ENCODE measurements around the gene TMED10. TPM values are rescaled to one million over a fixed set of nuclear protein-coding genes. Genes with fewer than 3 reads are reported as not detected.
"Not testable (repeated sequence)": the region's sequence is repeated elsewhere in the genome, so short reads cannot be mapped to it uniquely, and the experiment has no call there.

The TMED10 gene
- total RNA-seq, 1 donor from 2014 or later, result 186 TPM

GRCh38 chr14:75128596-75128990 lies 47.8 kb downstream of the TMED10 start:
- no peak for TF ChIP-seq CTCF (conservative IDR thresholded peaks at IDR 0.05)
- H3K4me3 Mint-ChIP-seq, result peak overlapping the region; percentile 47
- peaks cover 35% of the 10 kb centered on the region for H3K4me1 Mint-ChIP-seq
- no peak overlapping the region for H3K27ac Mint-ChIP-seq (ENCODE audit: unreplicated experiment)
- no peaks in the 10 kb centered on the region for H3K27me3 Mint-ChIP-seq (ENCODE audit: low read depth)
- H3K9me3 Mint-ChIP-seq, result no peaks in the 10 kb centered on the region
- peaks cover 9% of the 10 kb centered on the region for H3K36me3 Mint-ChIP-seq (ENCODE audit: low read depth)
- DNase-seq (ENCODE audit: low read depth, low spot score), result no peak

GRCh38 chr14:75127903-75128595 lies 48.4 kb downstream of the TMED10 start:
- peak overlapping the region; percentile 25 for H3K27ac Mint-ChIP-seq (ENCODE audit: unreplicated experiment)
- no peak for DNase-seq (ENCODE audit: low read depth, low spot score)
- no peaks in the 10 kb centered on the region for H3K9me3 Mint-ChIP-seq
- TF ChIP-seq CTCF (conservative IDR thresholded peaks at IDR 0.05), result no peak
- peaks cover 6% of the 10 kb centered on the region for H3K36me3 Mint-ChIP-seq (ENCODE audit: low read depth)
- peak overlapping the region; percentile 83 for H3K4me3 Mint-ChIP-seq
- no peaks in the 10 kb centered on the region for H3K27me3 Mint-ChIP-seq (ENCODE audit: low read depth)
- peaks cover 35% of the 10 kb centered on the region for H3K4me1 Mint-ChIP-seq

- H3K27ac Mint-ChIP-seq (ENCODE audit: unreplicated experiment), result peak overlapping the region; percentile 99
- H3K4me3 Mint-ChIP-seq, result peak overlapping the region; percentile 97
- DNase-seq (ENCODE audit: low read depth, low spot score); H3K36me3 Mint-ChIP-seq (ENCODE audit: low read depth); H3K9me3 Mint-ChIP-seq; H3K27me3 Mint-ChIP-seq (ENCODE audit: low read depth): not testable (repeated sequence)
- peaks cover 33% of the 10 kb centered on the region for H3K4me1 Mint-ChIP-seq
Observed at GRCh38 chr14:75127474-75127820, 49.0 kb downstream of the TMED10 start.

- peak within 1 kb of the TSS; percentile 99 for H3K27ac Mint-ChIP-seq (ENCODE audit: unreplicated experiment)
- peaks cover 30% of the 10 kb centered on the region for H3K4me1 Mint-ChIP-seq
- peak; percentile 82 for DNase-seq (ENCODE audit: low read depth, low spot score)
- no peak for TF ChIP-seq CTCF (conservative IDR thresholded peaks at IDR 0.05)
- peak within 1 kb of the TSS; percentile 97 for H3K4me3 Mint-ChIP-seq
- no peaks in the 10 kb centered on the region for H3K36me3 Mint-ChIP-seq (ENCODE audit: low read depth)
- H3K27me3 Mint-ChIP-seq (ENCODE audit: low read depth), result no peaks in the 10 kb centered on the region
- no peaks in the 10 kb centered on the region for H3K9me3 Mint-ChIP-seq
Observed at GRCh38 chr14:75126679-75127473, 49.5 kb downstream of the TMED10 start, which contains the start of gene NEK9. NEK9 (minus strand) TSS chr14:75127048; CDS start chr14:75126921, 127 bp downstream.

GRCh38 chr14:75126121-75126544 lies 50.3 kb downstream of the TMED10 start:
- Mint-ChIP-seq H3K36me3 (ENCODE audit: low read depth) (no peaks in the 10 kb centered on the region), H3K4me3 (peak overlapping the region; percentile 97), H3K9me3 (no peaks in the 10 kb centered on the region), H3K27ac (ENCODE audit: unreplicated experiment) (peak overlapping the region; percentile 94), H3K4me1 (peaks cover 30% of the 10 kb centered on the region), H3K27me3 (ENCODE audit: low read depth) (no peaks in the 10 kb centered on the region)
- no peak for TF ChIP-seq CTCF (conservative IDR thresholded peaks at IDR 0.05)
- DNase-seq (ENCODE audit: low read depth, low spot score), result no peak

- no peak for DNase-seq (ENCODE audit: low read depth, low spot score)
- peaks cover 30% of the 10 kb centered on the region for H3K4me1 Mint-ChIP-seq
- peak overlapping the region; percentile 97 for H3K4me3 Mint-ChIP-seq
- no peaks in the 10 kb centered on the region for H3K36me3 Mint-ChIP-seq (ENCODE audit: low read depth)
- no peak for TF ChIP-seq CTCF (conservative IDR thresholded peaks at IDR 0.05)
- no peaks in the 10 kb centered on the region for H3K27me3 Mint-ChIP-seq (ENCODE audit: low read depth)
- H3K9me3 Mint-ChIP-seq, result no peaks in the 10 kb centered on the region
- H3K27ac Mint-ChIP-seq (ENCODE audit: unreplicated experiment), result no peak overlapping the region
Observed at GRCh38 chr14:75125617-75126016, 50.8 kb downstream of the TMED10 start.

Measured in neural crest cell (in vitro differentiated cells).